ENCODE measurements around the gene TRAPPC3.

DNA sequence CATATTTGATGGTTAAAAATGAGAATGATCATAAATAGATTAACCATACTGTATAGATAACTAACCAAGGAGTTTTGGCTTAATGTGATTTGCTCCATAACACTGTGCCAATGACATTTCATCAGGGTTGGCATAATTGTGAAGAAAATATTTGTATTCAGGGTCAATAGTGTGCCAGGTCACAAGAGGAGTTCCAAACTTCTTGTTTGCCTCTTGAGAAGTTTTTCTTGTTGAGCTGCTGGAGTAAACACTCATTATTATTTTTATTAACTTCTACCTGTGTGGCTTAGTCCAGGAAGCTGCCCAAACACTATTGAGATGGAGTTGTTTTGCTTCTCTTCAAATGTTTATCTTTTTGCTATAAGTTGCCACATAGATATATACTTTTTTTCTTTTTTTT, 14.1 kb upstream of the TRAPPC3 start:
- TF ChIP-seq, protein P1, sequence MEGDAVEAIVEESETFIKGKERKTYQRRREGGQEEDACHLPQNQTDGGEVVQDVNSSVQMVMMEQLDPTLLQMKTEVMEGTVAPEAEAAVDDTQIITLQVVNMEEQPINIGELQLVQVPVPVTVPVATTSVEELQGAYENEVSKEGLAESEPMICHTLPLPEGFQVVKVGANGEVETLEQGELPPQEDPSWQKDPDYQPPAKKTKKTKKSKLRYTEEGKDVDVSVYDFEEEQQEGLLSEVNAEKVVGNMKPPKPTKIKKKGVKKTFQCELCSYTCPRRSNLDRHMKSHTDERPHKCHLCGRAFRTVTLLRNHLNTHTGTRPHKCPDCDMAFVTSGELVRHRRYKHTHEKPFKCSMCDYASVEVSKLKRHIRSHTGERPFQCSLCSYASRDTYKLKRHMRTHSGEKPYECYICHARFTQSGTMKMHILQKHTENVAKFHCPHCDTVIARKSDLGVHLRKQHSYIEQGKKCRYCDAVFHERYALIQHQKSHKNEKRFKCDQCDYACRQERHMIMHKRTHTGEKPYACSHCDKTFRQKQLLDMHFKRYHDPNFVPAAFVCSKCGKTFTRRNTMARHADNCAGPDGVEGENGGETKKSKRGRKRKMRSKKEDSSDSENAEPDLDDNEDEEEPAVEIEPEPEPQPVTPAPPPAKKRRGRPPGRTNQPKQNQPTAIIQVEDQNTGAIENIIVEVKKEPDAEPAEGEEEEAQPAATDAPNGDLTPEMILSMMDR (IDR thresholded peaks at IDR 0.05), result no peak
- no peak for TF ChIP-seq POLR2A (IDR thresholded peaks at IDR 0.05)
